CD4-positive, alpha-beta T cell treated with Interleukin-1 beta for 1 hour (primary cell): ENCODE data around the gene PON2.
"Not testable (repeated sequence)": the region's sequence is repeated elsewhere in the genome, so short reads cannot be mapped to it uniquely, and the experiment has no call there.

Experiments
- DNase-seq, 2 donors: peaks; one replicate each; pipeline ENCODE4 v3.0.0-alpha.2; 2020 to 2022

The PON2 gene

DNA sequence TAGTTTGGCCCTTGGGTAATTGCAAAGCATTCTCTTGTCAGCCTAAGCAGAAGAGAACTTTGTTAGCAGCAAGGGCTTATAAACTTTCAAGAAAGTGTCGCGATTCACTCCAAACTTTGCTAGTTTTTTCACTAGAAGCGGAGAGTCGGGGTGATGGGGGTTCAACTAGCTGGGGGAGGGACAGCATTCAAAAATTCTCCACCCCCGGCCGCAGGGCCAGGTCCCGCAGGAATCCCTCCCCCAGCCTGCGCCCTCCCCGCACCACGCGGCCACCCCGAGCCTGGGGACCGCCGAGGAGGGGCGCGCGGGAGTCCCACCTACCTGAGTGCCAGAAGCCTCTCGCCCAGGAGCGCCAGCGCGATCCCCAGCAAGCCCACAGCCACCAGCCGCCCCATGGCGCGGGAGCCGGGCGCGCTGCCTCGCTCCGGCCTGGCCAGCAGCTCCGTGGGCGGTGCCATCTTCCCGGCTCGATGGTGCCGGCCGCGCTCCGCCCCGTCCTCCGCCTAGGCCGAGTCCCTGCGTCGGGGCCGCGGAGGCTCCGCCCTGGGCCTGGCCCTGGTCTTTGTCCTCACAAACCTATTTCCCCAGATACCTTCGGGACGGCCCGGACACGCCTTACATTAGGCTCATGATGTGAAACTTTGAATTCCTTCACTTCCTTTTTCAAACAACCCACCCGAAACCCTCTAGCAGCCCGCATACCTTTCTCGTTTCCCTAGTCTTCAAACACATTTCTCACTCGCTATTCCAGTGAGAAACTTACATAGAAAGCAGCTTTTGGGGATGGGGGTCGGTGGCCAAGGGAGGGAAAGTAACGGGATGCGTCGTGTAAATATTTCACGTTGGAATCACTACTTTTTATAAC lies at the start of gene PON2:
PON2 (minus strand) TSS at position 472 of the 865 bp plus-strand sequence; CDS start at position 395, 77 bp downstream.
- peak; percentile 49 to 54 for DNase-seq

DNA sequence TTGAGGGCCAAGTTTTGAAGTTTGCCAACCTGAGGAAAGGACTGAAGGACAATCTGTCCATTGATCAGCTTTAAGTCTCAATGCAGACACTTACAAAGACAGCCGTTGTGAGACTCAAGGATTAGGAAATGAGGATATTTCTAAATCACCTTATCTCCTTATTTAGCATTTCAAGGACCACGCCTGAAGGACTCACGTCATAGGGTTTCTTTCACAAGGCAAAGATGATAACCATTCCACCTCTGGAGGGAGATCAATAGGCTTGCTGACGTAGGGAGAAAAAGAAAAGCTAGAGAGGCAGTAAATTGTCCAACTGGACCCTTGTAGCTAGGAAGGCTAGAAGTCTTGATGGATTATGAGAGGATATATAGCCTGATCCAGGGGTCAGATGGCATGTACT lies 47.6 kb upstream of the PON2 start:
- DNase-seq: no peak

DNA sequence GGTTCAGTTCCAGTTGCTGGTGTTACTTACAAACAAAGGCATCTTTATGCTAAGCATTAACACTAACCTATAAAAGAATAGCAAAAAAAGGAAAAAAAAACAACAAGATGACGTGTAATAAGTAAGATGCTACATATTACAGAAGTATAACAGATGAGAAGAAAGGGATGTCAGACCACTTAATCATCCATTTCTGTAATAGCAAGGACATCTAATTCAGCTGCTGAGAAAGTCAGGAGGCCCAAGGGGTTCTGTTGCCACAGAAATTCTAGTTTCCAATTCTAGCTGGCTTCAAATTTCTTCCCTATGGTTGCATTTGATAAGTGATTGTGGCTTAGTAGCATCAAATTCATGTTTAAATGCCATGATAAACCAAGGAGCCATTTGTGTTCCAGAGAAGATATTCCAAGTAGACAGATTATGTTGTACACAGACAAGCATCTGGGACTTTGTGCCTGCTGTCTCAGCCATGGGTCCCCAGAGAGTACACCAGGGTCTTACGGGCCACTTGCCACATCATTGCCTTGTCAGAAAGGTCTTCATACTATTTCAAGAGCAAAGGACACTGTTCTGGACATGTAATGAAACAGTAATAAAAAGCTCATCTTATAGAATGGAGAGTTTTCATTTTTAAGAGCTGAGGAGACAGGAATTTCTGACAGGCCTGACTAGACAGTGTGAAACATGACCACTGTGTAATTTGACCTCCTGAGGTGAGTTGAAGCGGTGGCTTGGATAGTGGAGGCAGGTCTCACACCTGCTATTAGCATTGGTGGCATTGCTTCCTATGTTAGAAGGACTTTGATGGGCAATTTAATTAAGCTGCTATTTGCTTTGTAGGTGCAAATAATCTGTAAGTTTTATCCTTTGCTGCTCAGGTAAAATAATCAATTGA lies 46.7 kb upstream of the PON2 start:
- no peak for DNase-seq

DNA sequence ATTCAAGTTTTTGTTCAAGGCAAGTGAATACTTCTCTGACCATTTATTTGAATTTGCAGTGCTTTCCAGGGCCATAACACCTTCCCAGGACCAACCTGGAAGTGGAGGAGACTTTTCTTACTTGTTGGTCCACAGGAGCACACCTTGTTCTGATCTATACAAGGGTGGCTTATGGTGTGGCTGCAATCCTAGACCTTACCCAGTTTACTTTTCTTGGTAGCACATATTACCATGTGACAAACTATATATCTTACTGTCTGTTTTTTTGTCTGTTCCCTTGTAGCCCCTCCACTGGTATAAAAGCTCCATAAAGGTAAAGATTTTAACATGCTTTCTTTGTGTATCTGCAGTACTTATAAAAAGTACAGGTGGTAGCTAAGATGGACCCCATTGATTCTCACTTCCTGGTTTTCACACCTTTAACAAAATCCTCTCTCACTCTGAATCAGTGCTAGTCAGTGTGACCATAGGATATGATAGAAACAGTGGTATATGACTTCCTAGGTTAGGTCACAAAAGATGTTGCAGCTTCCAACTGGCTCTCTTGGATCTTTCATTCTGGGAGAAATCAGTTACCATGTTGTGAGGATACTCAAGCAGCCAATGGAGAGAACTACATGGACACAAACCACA lies 45.3 kb upstream of the PON2 start:
- no peak for DNase-seq

DNA sequence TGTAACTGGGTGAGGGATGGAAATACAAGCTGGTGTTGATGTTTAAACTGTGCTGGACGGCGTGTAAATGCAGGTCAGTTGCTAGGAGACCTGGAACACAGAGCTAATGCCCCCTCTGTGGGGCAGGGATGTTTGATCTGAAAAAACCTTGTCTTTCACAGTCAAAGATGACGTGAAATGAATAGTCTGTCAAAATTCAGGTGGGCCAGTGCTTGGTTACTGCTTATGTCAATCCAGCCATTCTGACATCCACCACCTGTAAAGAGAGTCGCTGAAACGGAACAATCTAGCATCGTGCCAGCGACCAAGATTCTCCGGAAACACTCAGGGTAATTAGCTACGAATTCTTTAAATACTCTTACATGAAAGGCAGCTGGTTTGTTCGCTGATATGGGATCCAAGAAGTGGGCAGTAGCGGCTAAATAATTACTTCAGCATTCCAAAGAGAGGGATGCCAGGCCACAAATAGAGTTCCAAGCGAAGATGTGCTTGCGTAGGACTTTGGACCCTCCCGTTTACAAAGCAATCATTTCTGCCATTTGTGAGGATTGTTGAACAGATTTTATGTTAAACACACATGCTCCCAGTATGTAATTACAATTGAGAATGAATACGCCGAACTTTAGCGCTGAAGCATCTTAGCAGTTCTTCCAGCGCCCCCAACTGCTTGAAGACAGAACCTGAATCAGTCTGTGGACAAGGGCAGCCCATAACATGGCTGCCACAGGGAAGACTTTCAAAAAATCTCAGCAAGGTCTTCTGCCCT lies 43.6 kb upstream of the PON2 start:
- DNase-seq: no peak

DNA sequence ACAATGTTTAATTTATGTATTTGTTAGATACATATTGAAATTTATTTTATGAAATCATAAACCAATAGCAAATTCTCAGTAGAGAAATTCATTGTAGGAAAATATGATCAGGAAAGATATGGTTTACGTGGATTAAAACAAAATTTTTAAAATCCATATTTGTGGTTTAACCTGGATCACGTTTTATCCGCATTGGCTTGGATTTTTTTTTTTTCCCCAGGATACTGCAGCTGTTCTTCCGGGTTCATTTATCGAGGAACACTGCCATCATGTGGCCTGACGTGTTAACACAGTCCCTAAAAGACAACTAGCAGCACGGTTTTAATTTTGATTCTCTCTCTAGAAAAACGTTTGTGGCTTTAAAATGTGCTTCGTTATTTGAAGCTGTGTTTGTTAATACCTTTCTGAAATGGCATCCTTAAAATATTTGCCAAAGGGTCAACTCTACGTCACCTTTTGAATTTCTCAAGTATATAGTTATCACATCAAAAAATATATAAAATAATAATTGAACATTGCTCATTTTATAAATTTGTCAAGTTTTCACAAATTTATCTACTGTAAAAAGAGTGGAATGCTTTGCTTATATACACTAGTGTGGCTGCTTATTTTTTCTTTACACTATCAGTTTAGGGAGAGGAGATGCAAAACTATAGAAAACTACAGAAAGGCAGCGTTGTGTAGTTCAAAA lies 42.2 kb upstream of the PON2 start:
- DNase-seq: peak; percentile 41 to 56

DNA sequence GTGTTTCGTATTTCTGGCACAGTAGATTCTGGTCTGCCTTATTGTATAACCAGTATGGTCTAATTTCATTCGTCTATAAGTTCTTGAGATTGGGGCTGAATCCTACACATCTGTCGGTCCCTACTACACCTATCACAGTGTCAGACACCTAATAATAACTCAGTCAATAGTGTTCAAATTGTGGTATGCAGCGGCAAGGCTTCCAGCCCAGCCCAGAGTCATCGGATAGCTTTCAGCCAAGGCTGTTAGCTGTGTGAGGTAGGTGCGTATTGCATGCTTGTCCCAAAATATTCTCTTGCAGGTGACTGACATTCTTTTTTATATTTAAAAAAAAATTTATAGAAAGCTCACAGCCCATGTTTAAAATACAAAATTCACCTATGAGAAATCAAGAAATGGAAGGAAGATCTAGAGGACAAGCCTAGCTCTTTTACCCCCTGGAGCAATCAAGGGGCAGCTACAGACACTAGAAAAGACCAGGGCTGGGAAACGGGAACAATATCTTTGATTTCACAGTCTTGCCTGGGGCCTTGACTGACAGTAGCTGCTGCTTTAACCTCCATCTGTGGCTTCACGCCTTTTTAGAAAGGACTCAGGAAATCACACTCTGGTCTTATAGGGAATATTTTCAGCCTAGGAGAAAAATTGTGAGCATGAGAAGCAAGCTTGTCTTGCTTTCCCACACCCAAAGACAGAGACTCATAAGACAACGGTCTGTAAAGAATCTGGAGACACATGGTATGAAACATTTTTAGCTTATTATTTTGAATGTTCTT lies 41.4 kb upstream of the PON2 start:
- DNase-seq: no peak

DNA sequence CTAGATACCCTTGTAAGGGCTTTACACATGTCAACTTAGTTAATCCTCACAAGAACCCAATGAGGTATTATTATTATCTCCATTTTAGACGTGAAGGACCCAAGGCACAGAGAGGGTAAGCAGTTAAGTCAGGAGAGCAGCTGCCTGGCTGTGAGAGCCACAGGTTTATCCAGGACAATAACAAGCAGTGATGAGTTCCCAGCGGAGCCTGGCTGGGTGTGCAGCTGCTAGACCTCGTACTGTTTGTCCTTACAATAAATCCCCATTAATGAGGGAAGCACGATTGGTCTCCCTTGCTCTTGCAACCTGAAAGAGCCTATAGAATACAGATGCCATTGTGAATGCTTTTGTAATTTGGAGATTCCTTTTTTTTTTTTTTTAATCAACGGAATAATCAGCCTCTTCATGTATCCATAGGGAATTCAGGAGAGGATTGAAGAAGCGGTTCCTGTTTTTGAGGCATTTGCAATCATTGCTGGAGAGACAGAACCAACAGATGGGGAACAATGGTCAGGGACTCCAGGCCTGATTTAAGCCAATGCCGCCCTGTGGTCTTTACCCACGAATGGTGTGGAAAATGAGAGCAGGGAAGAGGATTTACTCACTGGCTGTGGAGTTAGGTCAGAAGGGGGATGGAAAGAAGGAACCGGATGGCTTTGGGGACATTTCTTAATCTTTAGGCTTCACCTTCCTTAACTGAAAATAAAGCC lies 38.6 kb upstream of the PON2 start:
- no peak for DNase-seq

DNA sequence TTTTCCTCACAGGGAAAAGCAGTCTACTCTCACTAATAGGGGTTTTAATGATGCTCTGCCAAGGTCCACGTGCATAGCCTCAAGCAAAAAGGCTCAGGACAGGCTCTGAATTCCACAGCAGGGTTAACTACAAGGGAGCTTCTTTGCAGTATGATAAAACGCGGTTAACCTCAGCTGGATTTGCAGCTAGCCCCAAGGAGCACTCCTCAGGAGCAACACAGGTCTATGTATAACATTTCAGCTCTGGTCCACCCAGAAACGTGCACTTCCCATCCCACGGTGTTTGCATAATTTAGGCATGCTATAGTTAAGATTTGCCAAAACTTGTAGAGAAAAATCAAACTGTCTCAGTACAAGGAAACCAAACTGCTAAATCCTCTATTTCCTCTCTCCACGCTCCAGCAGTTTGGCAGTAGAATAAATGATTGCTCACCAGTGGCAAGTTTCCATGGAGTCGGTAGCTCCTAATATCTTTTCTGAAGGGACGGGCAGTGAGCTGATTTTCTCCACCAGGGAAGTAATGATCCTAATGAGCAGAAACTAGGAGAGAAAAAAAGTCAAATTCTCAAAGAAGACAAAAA lies 37.8 kb upstream of the PON2 start:
- DNase-seq: no peak

DNA sequence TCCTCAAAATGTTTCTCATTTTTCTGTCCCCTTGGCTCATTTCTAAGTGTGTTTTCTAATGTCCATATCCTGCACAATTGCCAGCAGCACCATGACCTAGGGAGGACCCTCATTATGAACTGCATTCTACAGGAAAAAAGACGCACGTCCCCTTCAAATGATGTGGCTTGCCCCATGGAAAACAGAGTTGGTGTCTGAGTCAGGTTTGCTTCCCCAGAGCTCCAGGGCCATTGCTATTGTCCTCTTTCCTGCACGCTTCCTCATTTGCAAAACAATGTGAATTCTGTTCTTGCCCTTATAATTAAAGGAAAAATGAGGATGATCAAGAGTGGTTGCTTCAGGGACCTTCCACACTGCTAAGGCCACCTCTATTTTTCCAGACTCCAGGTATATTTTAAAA lies 36.2 kb upstream of the PON2 start:
- no peak for DNase-seq

DNA sequence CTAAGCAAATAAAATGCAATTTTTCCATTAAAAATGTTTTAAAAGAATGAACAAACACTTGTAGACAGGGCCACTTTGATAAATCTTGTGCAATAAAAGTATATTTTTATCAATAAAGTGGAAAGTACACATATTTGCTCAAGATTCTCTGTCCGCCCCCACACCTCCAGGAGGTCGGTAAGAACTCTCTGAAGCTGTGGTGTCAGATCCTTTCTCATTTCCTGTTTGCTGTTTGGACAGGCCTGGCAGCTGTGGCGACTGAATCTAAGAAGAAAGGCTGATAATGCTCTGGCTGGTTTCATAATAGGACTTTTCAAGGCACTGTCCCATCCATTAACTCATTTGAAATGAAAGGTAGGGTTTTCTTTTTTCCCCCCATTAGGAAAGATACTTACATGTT lies 35.6 kb upstream of the PON2 start:
- no peak for DNase-seq

DNA sequence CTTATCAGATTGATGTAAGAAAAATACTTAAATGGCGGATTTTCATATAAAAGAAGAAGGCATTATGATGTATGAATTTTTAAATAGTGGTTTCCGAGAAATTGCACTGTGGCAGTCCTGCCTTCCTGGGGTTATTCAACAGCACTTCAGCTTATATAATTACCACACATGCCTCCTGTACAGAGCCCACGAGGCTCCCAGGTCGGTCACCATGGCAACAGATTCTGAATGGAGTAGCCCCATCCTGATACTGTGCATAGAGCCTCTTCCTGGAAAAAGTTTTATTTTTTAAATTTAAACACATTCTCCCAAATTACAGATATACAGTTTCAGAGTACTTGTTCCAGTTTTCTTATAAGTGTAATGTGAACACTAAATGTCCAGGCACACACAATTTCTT lies 35.0 kb upstream of the PON2 start:
- no peak for DNase-seq

DNA sequence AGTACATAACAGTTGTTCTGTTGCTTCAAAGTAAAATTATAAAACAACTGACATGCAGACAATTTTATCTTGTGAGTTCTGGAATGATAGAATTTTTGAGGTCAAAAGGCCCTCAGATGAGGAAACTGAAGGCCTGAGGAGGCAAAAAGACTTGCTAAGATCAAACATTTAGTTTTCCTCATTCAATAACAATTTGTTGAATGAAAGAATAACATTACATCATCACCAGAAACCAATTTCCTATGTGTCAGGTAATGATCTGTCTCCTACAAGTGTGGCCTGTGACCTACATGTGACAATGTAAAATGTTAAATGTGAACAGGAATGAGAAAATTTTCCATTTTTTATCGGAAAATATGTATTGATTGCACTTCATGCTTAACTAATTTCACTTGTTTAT lies 34.4 kb upstream of the PON2 start:
- DNase-seq: no peak

DNA sequence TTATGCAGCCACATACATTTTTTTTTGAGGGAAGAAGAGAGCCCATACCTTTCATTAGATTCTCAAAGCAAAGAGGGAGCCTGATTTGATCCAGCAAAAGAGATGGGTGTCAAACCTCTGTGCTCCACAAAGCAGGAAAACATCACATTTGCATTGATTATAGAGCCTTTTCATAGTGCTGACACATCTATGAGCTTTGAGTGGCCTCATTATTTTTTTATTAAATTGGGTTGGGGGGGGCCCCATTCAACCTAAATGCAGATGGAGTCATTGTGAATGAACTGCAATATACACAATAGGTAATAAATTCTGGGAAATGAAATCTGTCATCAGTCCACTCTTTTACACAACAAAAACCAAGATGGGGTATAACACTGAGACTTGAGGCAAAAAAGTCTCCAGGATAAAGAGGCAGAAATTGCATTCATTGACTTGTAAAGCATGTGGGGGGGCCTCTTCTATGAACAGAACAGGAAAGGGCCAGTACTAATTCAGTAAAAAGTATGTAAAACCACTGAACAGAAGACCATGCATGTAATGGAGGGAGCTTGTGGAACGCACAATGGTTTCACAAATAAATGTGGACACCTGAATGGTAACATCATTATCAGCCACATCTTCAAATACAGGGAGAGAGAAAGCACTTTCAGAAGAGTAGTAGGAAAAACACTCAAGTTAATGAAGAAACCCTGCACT lies 33.2 kb upstream of the PON2 start:
- DNase-seq: no peak

DNA sequence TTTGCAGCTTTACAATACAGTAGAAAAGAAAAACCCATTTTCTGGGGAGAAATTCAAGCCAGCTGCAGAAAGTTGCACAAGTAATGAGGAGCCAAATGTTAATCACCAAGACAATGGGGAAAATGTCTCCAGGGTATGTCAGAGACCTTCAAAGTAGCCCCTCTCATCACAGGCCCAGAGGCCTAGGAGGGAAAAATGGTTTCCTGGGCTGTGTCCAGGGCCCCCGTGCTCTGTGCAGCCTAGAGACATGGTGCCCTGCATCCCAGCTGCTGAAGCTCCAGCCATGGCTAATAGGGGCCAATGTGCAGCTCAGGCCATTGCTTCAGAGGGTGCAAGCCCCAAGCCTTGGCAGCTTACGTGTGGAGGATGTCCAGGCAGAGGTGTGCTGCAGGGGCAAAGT lies 25.8 kb upstream of the PON2 start:
- not testable (repeated sequence) for DNase-seq

DNA sequence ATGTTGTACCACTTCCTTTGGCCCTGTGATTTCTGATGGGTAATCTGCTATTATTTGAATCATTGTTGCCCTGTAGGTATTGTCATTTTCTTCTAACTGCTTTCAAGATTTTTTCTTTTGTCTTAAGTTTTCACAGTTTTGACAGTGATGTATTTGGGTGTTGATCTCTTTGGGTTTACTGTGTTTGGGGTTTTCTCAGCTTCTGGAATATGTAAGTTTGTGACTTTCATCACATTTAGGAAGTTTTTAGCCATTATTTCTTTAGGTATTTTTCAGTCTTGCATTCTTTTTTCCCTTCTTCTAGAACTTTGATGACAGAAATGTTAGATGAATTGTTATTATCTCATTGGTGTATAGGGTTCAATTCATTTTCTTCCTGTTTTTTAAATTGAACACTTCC lies 23.1 kb upstream of the PON2 start:
- no peak for DNase-seq

DNA sequence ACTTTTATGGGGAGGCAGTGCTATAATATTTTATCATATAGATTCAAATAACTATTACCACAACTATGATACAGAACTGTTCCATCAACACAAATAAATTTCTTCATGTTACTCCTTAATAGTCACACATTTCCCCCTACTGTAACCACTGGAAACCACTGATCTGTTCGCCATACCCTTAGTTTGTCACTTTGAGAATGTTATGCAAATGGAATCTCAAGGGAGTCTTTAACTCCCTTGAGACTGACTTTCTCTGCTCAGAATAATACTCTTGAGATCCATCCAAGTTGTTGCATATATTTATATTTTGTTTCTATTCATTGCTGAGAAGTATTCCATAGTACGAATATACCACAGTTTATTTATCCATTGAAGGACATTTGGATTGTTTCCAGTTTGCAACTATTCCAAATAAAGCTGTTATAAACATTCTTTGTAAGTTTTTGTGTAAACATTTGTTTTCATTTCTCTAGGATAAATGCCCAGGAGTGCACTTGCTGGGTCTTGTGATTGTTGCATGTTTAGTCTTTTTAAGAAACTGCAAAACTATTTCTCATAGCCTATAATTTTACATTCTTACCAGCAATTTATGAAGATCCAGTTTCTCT lies 19.7 kb upstream of the PON2 start:
- DNase-seq: no peak

DNA sequence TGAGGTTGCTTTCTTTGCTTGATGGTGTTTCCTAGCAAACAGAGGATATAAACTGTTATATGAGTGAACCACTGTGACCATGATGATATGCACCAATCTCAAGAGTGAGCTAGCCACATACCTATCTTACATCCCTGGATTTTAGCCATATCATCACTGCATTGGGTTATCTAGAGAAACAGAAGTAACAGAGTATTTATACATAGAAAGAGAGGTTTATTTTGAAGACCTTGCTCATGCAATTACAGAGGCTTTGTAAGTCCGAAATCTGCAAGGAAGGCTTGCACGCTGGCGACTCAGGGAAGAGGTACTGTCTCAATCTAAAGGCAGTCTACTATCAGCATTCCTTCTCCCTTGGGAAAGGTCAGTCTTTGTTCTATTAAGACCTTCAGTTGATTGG lies 11.8 kb upstream of the PON2 start:
- no peak for DNase-seq

DNA sequence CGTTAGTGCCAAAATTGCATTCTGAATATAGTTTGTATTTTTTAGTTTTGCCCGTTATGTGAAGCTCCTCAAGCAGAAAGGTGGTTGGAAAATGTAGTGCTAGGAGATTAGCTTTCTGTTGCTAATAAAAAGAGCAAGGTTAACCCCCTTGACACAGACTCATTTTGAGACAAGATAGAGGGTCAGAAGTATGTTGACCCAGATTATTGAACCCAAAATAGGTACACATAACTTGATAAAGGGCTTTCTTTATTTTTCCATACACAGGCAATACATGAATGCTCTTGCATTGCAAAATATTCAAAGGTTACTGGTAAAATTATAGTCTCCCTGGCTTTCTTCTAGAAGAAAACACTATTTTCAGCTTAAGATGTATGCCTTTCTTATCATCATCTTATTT lies 10.0 kb upstream of the PON2 start:
- DNase-seq: no peak
